ENCODE results near the gene RPTOR. TPM values are rescaled to one million over a fixed set of nuclear protein-coding genes. Genes with fewer than 3 reads are reported as not detected.

Gene RPTOR
- total RNA-seq, 1 experiment from 2014 or later: 58.0 TPM

DNA sequence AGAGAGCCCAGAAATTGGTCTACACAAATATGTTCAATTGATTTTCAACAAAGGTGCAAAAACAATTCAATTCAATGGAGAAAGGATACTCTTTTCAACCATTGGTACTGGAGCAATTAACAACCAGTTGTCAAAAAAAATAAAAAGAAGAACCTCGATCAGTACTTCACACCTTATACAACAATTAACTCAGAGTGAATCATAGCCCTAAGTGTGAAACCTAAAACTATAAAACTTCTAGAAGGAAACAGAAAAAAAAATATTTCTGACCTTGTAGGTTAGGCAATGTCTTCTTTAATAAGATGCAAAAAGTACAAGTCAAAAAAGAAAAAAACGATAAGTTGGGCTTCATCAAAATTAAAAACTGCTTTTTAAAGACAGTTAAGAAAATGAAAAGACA is 390.9 kb downstream of the RPTOR start:
- no peak for DNase-seq (ENCODE audit: low read depth, low spot score)

DNA sequence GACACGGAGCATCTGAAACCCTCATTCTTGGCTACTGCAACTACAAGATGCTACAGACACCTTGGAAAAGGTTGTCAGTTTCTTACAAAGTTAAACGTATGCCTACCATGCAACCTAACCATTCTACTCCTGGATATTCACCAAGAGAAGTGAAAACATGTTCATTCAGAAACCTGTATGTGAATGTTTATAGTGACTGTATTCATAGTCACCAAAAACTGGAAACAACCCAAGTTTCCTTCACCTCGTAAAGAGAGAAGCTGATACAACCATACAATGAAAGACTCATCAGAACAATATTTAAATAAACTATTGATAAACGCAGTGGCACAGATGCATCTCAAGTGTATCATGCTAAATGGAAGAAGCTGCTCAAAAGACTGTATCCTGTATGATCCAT is 391.6 kb downstream of the RPTOR start:
- Histone ChIP-seq H3K36me3 (ENCODE audit: control insufficient read depth, insufficient read depth, low read length) (no peaks in the 10 kb centered on the region; the same call in 1 of the 2 replicates), H3K4me1 (ENCODE audit: control insufficient read depth, insufficient read depth, low read length) (no peaks in the 10 kb centered on the region), H3K9me3 (ENCODE audit: control insufficient read depth, insufficient read depth, low read depth, low read length) (no peaks in the 10 kb centered on the region), H3K27ac (ENCODE audit: low read length) (no peak overlapping the region), H3K27me3 (ENCODE audit: control insufficient read depth, insufficient read depth, low read length) (no peaks in the 10 kb centered on the region), H3K4me3 (ENCODE audit: low read depth in 2 of 2, low read length in 2 of 2) (no peak overlapping the region)
- BruUV-seq (replicated peaks): no TSS peak
- in situ Hi-C loops (cut with HindIII; ENCODE audit: low pct_unique_long_range_greater_than_20kb, low sequenced_read_pairs) (no loop called here), intact Hi-C loops (cut with micrococcal nuclease; ENCODE audit: unreplicated experiment) (no loop called here)
- ChIA-PET CTCF (no interaction called here), POLR2A (no interaction called here)
- TF ChIP-seq TCF7L2 (IDR thresholded peaks at IDR 0.05; ENCODE audit: low read depth, low read length) (no peak), CTCF (IDR thresholded peaks at IDR 0.05) (no peak), SIN3A (IDR thresholded peaks at IDR 0.05; ENCODE audit: borderline replicate concordance, insufficient read depth, low read depth, low read length) (no peak), POLR2AphosphoS5 (IDR thresholded peaks at IDR 0.05; ENCODE audit: low read depth, low read length) (no peak), REST (IDR thresholded peaks at IDR 0.05; ENCODE audit: insufficient read depth in 1 of 2, low read depth in 2 of 2, low read length in 1 of 2) (no peak)
- ATAC-seq (no peak), DNase-seq (ENCODE audit: low read depth, low spot score) (no peak)

More for the DNA sequence above, 390.9 kb downstream of the RPTOR start:
- Histone ChIP-seq H3K27ac (ENCODE audit: low read length) (no peak overlapping the region), H3K4me3 (ENCODE audit: low read depth in 2 of 2, low read length in 2 of 2) (no peak overlapping the region), H3K4me1 (ENCODE audit: control insufficient read depth, insufficient read depth, low read length) (no peaks in the 10 kb centered on the region), H3K36me3 (ENCODE audit: control insufficient read depth, insufficient read depth, low read length) (no peaks in the 10 kb centered on the region; the same call in 1 of the 2 replicates), H3K9me3 (ENCODE audit: control insufficient read depth, insufficient read depth, low read depth, low read length) (no peaks in the 10 kb centered on the region), H3K27me3 (ENCODE audit: control insufficient read depth, insufficient read depth, low read length) (no peaks in the 10 kb centered on the region)
- no peak for TF ChIP-seq SIN3A (IDR thresholded peaks at IDR 0.05; ENCODE audit: borderline replicate concordance, insufficient read depth, low read depth, low read length)
- TF ChIP-seq TCF7L2 (IDR thresholded peaks at IDR 0.05; ENCODE audit: low read depth, low read length): no peak
- no peak for TF ChIP-seq CTCF (IDR thresholded peaks at IDR 0.05)
- no peak for TF ChIP-seq POLR2AphosphoS5 (IDR thresholded peaks at IDR 0.05; ENCODE audit: low read depth, low read length)
- TF ChIP-seq REST (IDR thresholded peaks at IDR 0.05; ENCODE audit: insufficient read depth in 1 of 2, low read depth in 2 of 2, low read length in 1 of 2): no peak
- intact Hi-C loops (cut with micrococcal nuclease; ENCODE audit: unreplicated experiment): no loop called here
- CTCF ChIA-PET: no interaction called here
- POLR2A ChIA-PET: no interaction called here
- in situ Hi-C loops (cut with HindIII; ENCODE audit: low pct_unique_long_range_greater_than_20kb, low sequenced_read_pairs): no loop called here
- no peak for ATAC-seq
- TSS peak; percentile 32 for BruUV-seq (replicated peaks)
